CD4-positive, alpha-beta T cell (primary cell): Measurements from ENCODE around the gene OR6C2. TPM values are rescaled to one million over a fixed set of nuclear protein-coding genes. Genes with fewer than 3 reads are reported as not detected.
"Not testable (repeated sequence)": the region's sequence is repeated elsewhere in the genome, so short reads cannot be mapped to it uniquely, and the experiment has no call there.

Experiments
- ATAC-seq: fragments of 200-7000 bp; cut with Tn5 transposase; one replicate; pipeline ENCODE4 v1.10.0; 2022; ENCODE audit warnings: mild to moderate bottlenecking; ENCODE audit not compliant: poor library complexity
- CTCF ChIA-PET: fragments of 350-600 bp; sonication (Branson Sonifier 250); formaldehyde crosslinking; loops from one replicate; lab custom pipeline; 2021; ENCODE audit warnings: antibody characterized with exemption, inconsistent platforms; lab: Charles Lee
- POLR2A ChIA-PET: fragments of 350-600 bp; sonication (Branson Sonifier 250); formaldehyde crosslinking; loops from one replicate; lab custom pipeline; 2021; ENCODE audit warnings: antibody characterized with exemption, inconsistent platforms; lab: Charles Lee
- DNase-seq, 14 experiments: peaks; one replicate each; pipeline ENCODE4 v3.0.0-alpha.2; 2013 to 2020; ENCODE audit warnings: mixed read lengths in 2 of 14
- H3K27ac ChIP-seq, 2 donors: one replicate each; pipeline versions ENCODE4 v1.5.1 to v1.7.0; 2013; ENCODE audit warnings: low read length in 2 of 2, low read depth in 1 of 2, mild to moderate bottlenecking in 1 of 2
- H3K27me3 ChIP-seq, 2 experiments: 1 replicate in 1 of 2; 2 replicates in 1 of 2; pipeline versions ENCODE4 v1.6.1 to v1.7.0; 2013; ENCODE audit warnings: low read length in 2 of 2, control low read depth in 1 of 2, mild to moderate bottlenecking in 1 of 2, moderate library complexity in 1 of 2; ENCODE audit not compliant: insufficient read depth in 2 of 2, control insufficient read depth in 1 of 2
- H3K36me3 ChIP-seq: one replicate; pipeline ENCODE4 v1.6.1; 2013; ENCODE audit warnings: low read length, control low read depth; ENCODE audit not compliant: insufficient read depth
- H3K4me1 ChIP-seq: one replicate; pipeline ENCODE4 v1.6.1; 2013; ENCODE audit warnings: low read length, control low read depth; ENCODE audit not compliant: insufficient read depth
- H3K4me3 ChIP-seq: one replicate; pipeline ENCODE4 v1.5.1; 2013; ENCODE audit warnings: mild to moderate bottlenecking, low read length, moderate library complexity
- H3K9me3 ChIP-seq, 2 experiments: 1 replicate in 1 of 2; 2 replicates in 1 of 2; pipeline versions ENCODE4 v1.6.1 to v1.7.0; 2013; ENCODE audit warnings: low read length in 2 of 2, mild to moderate bottlenecking in 2 of 2, control low read depth in 1 of 2, moderate library complexity in 1 of 2; ENCODE audit not compliant: control insufficient read depth in 1 of 2, insufficient read depth in 1 of 2
- H3K27ac Mint-ChIP-seq: one replicate; pipeline ENCODE4 v1.8.0; 2020; ENCODE audit warnings: mixed read lengths
- H3K27me3 Mint-ChIP-seq: one replicate; pipeline ENCODE4 v1.8.0; 2021; ENCODE audit warnings: mixed read lengths
- H3K36me3 Mint-ChIP-seq: one replicate; pipeline ENCODE4 v1.8.0; 2021; ENCODE audit warnings: low read depth, mixed read lengths
- H3K4me1 Mint-ChIP-seq: one replicate; pipeline ENCODE4 v1.8.0; 2021; ENCODE audit warnings: low read depth, mixed read lengths
- H3K4me3 Mint-ChIP-seq: one replicate; pipeline ENCODE4 v1.8.0; 2020; ENCODE audit warnings: mild to moderate bottlenecking, mixed read lengths
- H3K9me3 Mint-ChIP-seq: one replicate; pipeline ENCODE4 v1.8.0; 2020; ENCODE audit warnings: mixed read lengths
- intact Hi-C, 2 experiments: fragments of 100-400 bp; cut with DNase I in 1 of 2; cut with micrococcal nuclease in 1 of 2; formaldehyde crosslinking; loops; one replicate each; pipeline versions ENCODE4 v1.15.1 to v1.9.0; 2023 to 2025; cut with DNase I, micrococcal nuclease
- total RNA-seq, 174 experiments: library from RNA in 2 of 174; stranded (reverse) in 2 of 174; gene quantifications; one replicate each; pipeline ENCODE4 v1.2.3 and lab custom pipeline; 2021 to 2026
- TF ChIP-seq, protein P1 (sequence below): fragments of 200-600 bp; IDR thresholded peaks from one replicate; pipeline ENCODE4 v1.8.0; 2022; ENCODE audit warnings: antibody characterized with exemption, mild to moderate bottlenecking

Gene OR6C2
- total RNA-seq, 2 experiments from 2014 or later: not detected

DNA sequence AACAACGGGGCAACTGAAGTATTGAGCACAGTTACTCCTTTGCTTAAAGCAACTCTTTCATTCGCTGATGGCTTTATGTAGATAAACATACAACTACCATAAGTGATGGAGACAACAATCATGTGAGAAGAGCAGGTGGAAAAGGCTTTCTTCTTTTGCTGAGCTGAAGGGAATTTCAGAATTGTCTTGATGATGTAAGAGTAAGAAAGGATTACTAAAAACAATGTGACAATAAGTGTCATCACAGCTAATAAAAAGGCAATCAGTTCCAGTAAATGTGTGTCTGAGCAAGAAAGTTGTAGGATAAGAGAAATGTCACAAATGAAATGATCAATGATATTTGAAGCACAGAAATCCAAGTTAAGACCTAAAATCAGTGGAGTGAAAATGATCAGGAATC lies 25.4 kb downstream of the OR6C2 start:
- CTCF ChIA-PET: no interaction called here
- Mint-ChIP-seq H3K4me3 (no peak overlapping the region), H3K4me1 (no peaks in the 10 kb centered on the region), H3K36me3 (no peaks in the 10 kb centered on the region), H3K27me3 (peaks cover 16% of the 10 kb centered on the region), H3K9me3 (no peaks in the 10 kb centered on the region), H3K27ac (no peak overlapping the region)
- intact Hi-C loops: no loop called here
- Histone ChIP-seq H3K9me3 (no peaks in the 10 kb centered on the region), H3K36me3 (no peaks in the 10 kb centered on the region), H3K27ac (no peak overlapping the region), H3K4me3 (no peak overlapping the region), H3K27me3 (no peaks in the 10 kb centered on the region), H3K4me1 (no peaks in the 10 kb centered on the region)
- no peak for DNase-seq
- no peak for ATAC-seq
- POLR2A ChIA-PET: no interaction called here
- TF ChIP-seq, protein P1, sequence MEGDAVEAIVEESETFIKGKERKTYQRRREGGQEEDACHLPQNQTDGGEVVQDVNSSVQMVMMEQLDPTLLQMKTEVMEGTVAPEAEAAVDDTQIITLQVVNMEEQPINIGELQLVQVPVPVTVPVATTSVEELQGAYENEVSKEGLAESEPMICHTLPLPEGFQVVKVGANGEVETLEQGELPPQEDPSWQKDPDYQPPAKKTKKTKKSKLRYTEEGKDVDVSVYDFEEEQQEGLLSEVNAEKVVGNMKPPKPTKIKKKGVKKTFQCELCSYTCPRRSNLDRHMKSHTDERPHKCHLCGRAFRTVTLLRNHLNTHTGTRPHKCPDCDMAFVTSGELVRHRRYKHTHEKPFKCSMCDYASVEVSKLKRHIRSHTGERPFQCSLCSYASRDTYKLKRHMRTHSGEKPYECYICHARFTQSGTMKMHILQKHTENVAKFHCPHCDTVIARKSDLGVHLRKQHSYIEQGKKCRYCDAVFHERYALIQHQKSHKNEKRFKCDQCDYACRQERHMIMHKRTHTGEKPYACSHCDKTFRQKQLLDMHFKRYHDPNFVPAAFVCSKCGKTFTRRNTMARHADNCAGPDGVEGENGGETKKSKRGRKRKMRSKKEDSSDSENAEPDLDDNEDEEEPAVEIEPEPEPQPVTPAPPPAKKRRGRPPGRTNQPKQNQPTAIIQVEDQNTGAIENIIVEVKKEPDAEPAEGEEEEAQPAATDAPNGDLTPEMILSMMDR: no peak

DNA sequence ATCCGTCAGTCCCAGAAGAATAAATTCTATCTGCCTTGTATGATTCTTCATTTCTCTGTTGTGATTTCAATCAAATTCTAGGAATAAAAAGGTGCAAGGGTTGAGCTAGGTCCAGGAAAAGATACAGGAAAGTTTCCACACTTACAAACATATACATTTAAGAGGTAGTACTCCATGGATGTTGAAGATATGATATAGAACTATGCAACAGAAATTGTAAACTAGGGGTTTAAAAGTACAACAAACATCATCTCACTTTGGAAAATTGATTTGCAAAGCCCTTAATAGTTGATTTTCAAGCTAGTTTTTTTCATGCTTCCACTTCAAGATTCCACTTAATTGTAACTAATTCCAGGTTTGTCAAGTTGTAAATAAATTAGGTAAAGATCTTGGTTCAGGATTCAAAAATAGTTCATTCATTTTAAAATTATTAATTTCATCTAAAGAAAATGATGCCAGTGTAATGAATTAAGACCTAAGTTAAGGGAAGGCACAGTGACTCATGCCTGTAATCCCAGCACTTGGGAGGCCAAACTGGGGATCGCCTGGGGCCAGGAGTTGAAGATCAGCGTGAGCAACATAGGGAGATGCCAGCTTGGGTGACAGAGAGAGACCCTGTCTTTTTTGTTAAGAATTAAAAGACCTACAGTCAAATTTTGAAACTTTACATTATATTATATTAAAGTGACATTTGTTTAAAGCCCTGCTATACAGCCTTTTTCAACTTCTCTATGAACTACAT lies 26.4 kb downstream of the OR6C2 start, which contains the start of gene OR6C70:
TSS of gene OR6C70 (minus strand) at position 51 of the 742 bp plus-strand sequence. CDS start at position 51, 0 bp downstream.
- no peaks in the 10 kb centered on the region for H3K9me3 ChIP-seq
- intact Hi-C loops: no loop called here
- TF ChIP-seq, protein P1: no peak

DNA sequence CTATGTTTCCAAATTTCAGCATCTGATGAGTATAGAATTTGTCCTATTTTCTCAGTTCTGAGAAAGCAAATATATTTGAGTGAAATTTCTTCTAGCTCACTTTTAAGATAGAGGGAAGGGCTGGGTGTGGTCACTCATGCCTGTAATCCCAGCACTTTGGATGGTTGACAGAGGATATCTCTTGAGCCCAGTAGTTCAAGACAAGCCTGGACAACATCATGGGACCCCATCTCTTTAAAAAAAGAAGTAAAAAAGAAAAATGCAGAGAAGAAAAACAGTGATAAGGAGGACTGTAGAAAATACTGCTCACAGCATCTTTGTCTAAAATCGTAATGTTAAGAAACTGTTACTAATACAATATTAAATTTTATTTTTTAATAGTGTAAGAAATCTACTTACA lies 28.4 kb downstream of the OR6C2 start:
- no peaks in the 10 kb centered on the region for H3K36me3 Mint-ChIP-seq
- Histone ChIP-seq H3K4me3 (no peak overlapping the region), H3K9me3 (no peaks in the 10 kb centered on the region), H3K27me3 (no peaks in the 10 kb centered on the region), H3K36me3 (no peaks in the 10 kb centered on the region), H3K4me1 (no peaks in the 10 kb centered on the region), H3K27ac (no peak overlapping the region)
- ATAC-seq (no peak), DNase-seq (no peak)
- POLR2A ChIA-PET: interaction anchor here (0.7 kb wide), 1 partner anchor 116 kb away, joined by 3 read pairs; no protein-coding TSS in a partner anchor
- H3K27me3 Mint-ChIP-seq: peaks cover 16% of the 10 kb centered on the region
- TF ChIP-seq, protein P1: no peak
- no peak overlapping the region for H3K4me3 Mint-ChIP-seq
- no peaks in the 10 kb centered on the region for H3K9me3 Mint-ChIP-seq
- intact Hi-C loops: no loop called here
- CTCF ChIA-PET: no interaction called here
- no peak overlapping the region for H3K27ac Mint-ChIP-seq
- no peaks in the 10 kb centered on the region for H3K4me1 Mint-ChIP-seq

More for the DNA sequence above, 26.4 kb downstream of the OR6C2 start, which contains the start of gene OR6C70:
- no peaks in the 10 kb centered on the region for H3K27me3 ChIP-seq
- no peaks in the 10 kb centered on the region for H3K36me3 ChIP-seq
- CTCF ChIA-PET: no interaction called here
- no peak within 1 kb of the TSS for H3K4me3 ChIP-seq
- no peaks in the 10 kb centered on the region for H3K36me3 Mint-ChIP-seq
- H3K4me3 Mint-ChIP-seq: no peak within 1 kb of the TSS
- POLR2A ChIA-PET: no interaction called here
- H3K27me3 Mint-ChIP-seq: peaks cover 16% of the 10 kb centered on the region
- DNase-seq (no peak), ATAC-seq (no peak)
- no peaks in the 10 kb centered on the region for H3K4me1 ChIP-seq
- H3K4me1 Mint-ChIP-seq: no peaks in the 10 kb centered on the region
- no peak within 1 kb of the TSS for H3K27ac ChIP-seq
- no peaks in the 10 kb centered on the region for H3K9me3 Mint-ChIP-seq
- H3K27ac Mint-ChIP-seq: no peak within 1 kb of the TSS

DNA sequence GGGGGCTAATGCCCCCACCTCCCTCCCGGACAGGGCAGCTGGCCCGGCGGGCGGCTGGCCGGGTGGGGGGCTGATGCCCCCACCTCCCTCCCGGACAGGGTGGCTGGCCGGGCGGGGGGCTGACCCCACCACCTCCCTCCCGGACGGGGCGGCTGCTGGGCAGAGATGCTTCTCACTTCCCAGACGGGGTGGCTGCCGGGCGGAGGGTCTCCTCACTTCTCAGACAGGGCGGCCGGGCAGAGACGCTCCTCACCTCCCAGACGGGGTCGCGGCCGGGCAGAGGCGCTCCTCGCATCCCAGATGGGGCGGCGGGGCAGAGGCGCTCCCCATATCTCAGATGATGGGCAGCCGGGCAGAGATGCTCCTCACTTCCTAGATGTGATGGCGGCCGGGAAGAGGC lies 35.3 kb downstream of the OR6C2 start:
- H3K9me3 Mint-ChIP-seq, H3K4me3 ChIP-seq, CTCF ChIA-PET, intact Hi-C loops, H3K27ac ChIP-seq, H3K36me3 Mint-ChIP-seq, H3K9me3 ChIP-seq, DNase-seq, ATAC-seq, H3K36me3 ChIP-seq, H3K4me1 Mint-ChIP-seq, H3K4me1 ChIP-seq, H3K27ac Mint-ChIP-seq, H3K27me3 ChIP-seq, H3K4me3 Mint-ChIP-seq, POLR2A ChIA-PET: not testable (repeated sequence)
- H3K27me3 Mint-ChIP-seq: peaks cover 32% of the 10 kb centered on the region

DNA sequence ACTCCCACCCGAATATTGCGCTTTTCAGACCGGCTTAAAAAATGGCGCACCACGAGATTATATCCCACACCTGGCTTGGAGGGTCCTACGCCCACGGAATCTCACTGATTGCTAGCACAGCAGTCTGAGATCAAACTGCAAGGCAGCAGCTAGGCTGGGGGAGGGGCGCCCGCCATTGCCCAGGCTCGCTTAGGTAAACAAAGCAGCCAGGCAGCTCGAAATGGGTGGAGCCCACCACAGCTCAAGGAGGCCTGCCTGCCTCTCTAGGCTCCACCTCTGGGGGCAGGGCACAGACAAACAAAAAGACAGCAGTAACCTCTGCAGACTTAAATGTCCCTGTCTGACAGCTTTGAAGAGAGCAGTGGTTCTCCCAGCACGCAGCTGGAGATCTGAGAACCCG lies 40.4 kb downstream of the OR6C2 start:
- H3K4me3 ChIP-seq, CTCF ChIA-PET, H3K4me1 Mint-ChIP-seq, H3K9me3 ChIP-seq, H3K27me3 ChIP-seq, H3K36me3 ChIP-seq, H3K27ac ChIP-seq, H3K9me3 Mint-ChIP-seq, DNase-seq, H3K36me3 Mint-ChIP-seq, H3K4me3 Mint-ChIP-seq, intact Hi-C loops, H3K4me1 ChIP-seq, ATAC-seq, H3K27ac Mint-ChIP-seq, POLR2A ChIA-PET: not testable (repeated sequence)
- H3K27me3 Mint-ChIP-seq: peaks cover 32% of the 10 kb centered on the region
